Aorta (tissue), 5 donors: ENCODE results near the gene HDHD3. TPM values are rescaled to one million over a fixed set of nuclear protein-coding genes. Genes with fewer than 3 reads are reported as not detected.

Experiments used
- ATAC-seq: fragments of 200-7000 bp; cut with Tn5 transposase; one replicate; pipeline ENCODE4 v1.9.1; 2022; ENCODE audit warnings: moderate library complexity; ENCODE audit not compliant: low FRiP score
- DNase-seq, 2 donors: peaks; one replicate each; pipeline ENCODE4 v3.0.0-alpha.2; 2020
- H3K27ac ChIP-seq, 2 donors: one replicate each; pipeline ENCODE4 v1.5.1; 2013; ENCODE audit warnings: low read length in 2 of 2, mild to moderate bottlenecking in 2 of 2, moderate library complexity in 2 of 2, control low read depth in 1 of 2, inconsistent platforms in 1 of 2, low read depth in 1 of 2
- H3K27me3 ChIP-seq, 2 donors: one replicate each; pipeline ENCODE4 v1.6.1; 2013; ENCODE audit warnings: control low read depth in 1 of 2, low read length in 1 of 2, mild to moderate bottlenecking in 1 of 2, moderate library complexity in 1 of 2; ENCODE audit not compliant: insufficient read depth in 2 of 2, control insufficient read depth in 1 of 2
- H3K36me3 ChIP-seq, 2 donors: one replicate each; pipeline ENCODE4 v1.6.1; 2013; ENCODE audit warnings: control low read depth in 1 of 2, low read length in 1 of 2, mild to moderate bottlenecking in 1 of 2; ENCODE audit not compliant: insufficient read depth in 2 of 2, control insufficient read depth in 1 of 2
- H3K4me1 ChIP-seq, 2 donors: one replicate each; pipeline ENCODE4 v1.6.1; 2013; ENCODE audit warnings: low read length in 2 of 2, control low read depth in 1 of 2, mild to moderate bottlenecking in 1 of 2, moderate library complexity in 1 of 2; ENCODE audit not compliant: insufficient read depth in 2 of 2, control insufficient read depth in 1 of 2
- H3K4me3 ChIP-seq, 2 donors: one replicate each; pipeline ENCODE4 v1.5.1; 2013; ENCODE audit warnings: low read length in 2 of 2, control low read depth in 1 of 2, mild to moderate bottlenecking in 1 of 2
- H3K9me3 ChIP-seq: one replicate; pipeline ENCODE4 v1.6.1; 2013; ENCODE audit warnings: mild to moderate bottlenecking, low read length; ENCODE audit not compliant: control insufficient read depth
- WGBS, 2 donors: extraction: QIAGEN DNeasy Blood & Tissue Kit; methylation state at CpG; one replicate each; pipeline ENCODE4 v1.1.7; 2013; 5-methylcytosine and 5-hydroxymethylcytosine counted together
- intact Hi-C, 2 donors: fragments of 100-400 bp; cut with DNase I; formaldehyde crosslinking; loops; one replicate each; pipeline versions ENCODE4 v1.14.2 to v1.15.0; 2022
- polyA plus RNA-seq, 2 donors: library from polyadenylated mRNA; stranded (reverse); fragments of 200-250 nt; gene quantifications; one replicate each; pipeline ENCODE4 v1.2.3, GENCODE V29; 2013
- total RNA-seq, 2 donors: library from RNA; stranded (reverse); fragmentation: NEBNext Ultra II Directional; extraction: Animal tissue kit (Norgen Biotek cat#: 25700); gene quantifications; one replicate each; pipeline ENCODE4 v1.2.1, GENCODE V29; 2021
- donor health status: healthy with polysubstance abuse.
- donor health status: Bipolar disorder and iron deficiency.
- donor health status: DM: no; HTN: no; CAD: no.
- donor health status: DM: no; HTN: no; CAD: no.
- donor health status: DM: yes; HTN: yes; CAD: no.

The HDHD3 gene
- total and polyA plus RNA-seq, 4 donors, result 8.2 to 23.7 (median 17.6) TPM

GRCh38 chr9:113360242-113360842 lies 16.4 kb downstream of the HDHD3 start:
- ATAC-seq, result no peak

GRCh38 chr9:113359385-113359784 lies 17.4 kb downstream of the HDHD3 start:
- DNase-seq, result no peak
- WGBS, 2 donors, result 90 to 94% methylated on average over 1 of the region's 1 CpG

More at GRCh38 chr9:113360242-113360842, 16.4 kb downstream of the HDHD3 start:
- Histone ChIP-seq H3K4me1 (no peaks in the 10 kb centered on the region), H3K9me3 (no peaks in the 10 kb centered on the region), H3K27ac (no peak overlapping the region), H3K4me3 (no peak overlapping the region), H3K27me3 (no peaks in the 10 kb centered on the region), H3K36me3 (no peaks in the 10 kb centered on the region)
- no peak for DNase-seq
- 90 to 93% methylated on average over 15 of the region's 15 CpGs for WGBS, 2 donors
- intact Hi-C loops, result no loop called here

GRCh38 chr9:113356686-113357292 lies 20.0 kb downstream of the HDHD3 start:
- 66 to 73% methylated on average over 7 of the region's 7 CpGs for WGBS, 2 donors
- H3K27me3 ChIP-seq, result no peaks in the 10 kb centered on the region
- DNase-seq, result no peak
- no peaks in the 10 kb centered on the region for H3K36me3 ChIP-seq
- ATAC-seq, result no peak
- no peak overlapping the region for H3K27ac ChIP-seq
- H3K9me3 ChIP-seq, result no peaks in the 10 kb centered on the region
- intact Hi-C loops, result no loop called here
- H3K4me1 ChIP-seq, result no peaks in the 10 kb centered on the region
- no peak overlapping the region for H3K4me3 ChIP-seq

More at GRCh38 chr9:113359385-113359784, 17.4 kb downstream of the HDHD3 start:
- Histone ChIP-seq H3K27me3 (no peaks in the 10 kb centered on the region), H3K4me1 (no peaks in the 10 kb centered on the region), H3K9me3 (no peaks in the 10 kb centered on the region), H3K27ac (no peak overlapping the region), H3K4me3 (no peak overlapping the region), H3K36me3 (no peaks in the 10 kb centered on the region)
- no peak for ATAC-seq
- intact Hi-C loops, result no loop called here

- 75 to 86% methylated on average over 4 of the region's 4 CpGs for WGBS, 2 donors
- no peak for ATAC-seq
- intact Hi-C loops, result no loop called here
- DNase-seq, result no peak
- no peak overlapping the region for H3K27ac ChIP-seq
- no peaks in the 10 kb centered on the region for H3K27me3 ChIP-seq
- no peaks in the 10 kb centered on the region for H3K36me3 ChIP-seq
- H3K4me1 ChIP-seq, result no peaks in the 10 kb centered on the region
- H3K9me3 ChIP-seq, result no peaks in the 10 kb centered on the region
- H3K4me3 ChIP-seq, result no peak overlapping the region
These were observed 21.7 kb downstream of the HDHD3 start for GRCh38 chr9:113355040-113355596.

GRCh38 chr9:113352411-113352810 lies 24.4 kb downstream of the HDHD3 start:
- no peak for DNase-seq
- no peak overlapping the region for H3K4me3 ChIP-seq
- H3K27ac ChIP-seq, result no peak overlapping the region
- H3K4me1 ChIP-seq, result no peaks in the 10 kb centered on the region
- no peaks in the 10 kb centered on the region for H3K9me3 ChIP-seq
- intact Hi-C loops, result no loop called here
- 91 to 92% methylated on average over 1 of the region's 1 CpG for WGBS, 2 donors
- H3K36me3 ChIP-seq, result no peaks in the 10 kb centered on the region
- no peak for ATAC-seq
- no peaks in the 10 kb centered on the region for H3K27me3 ChIP-seq

- no peaks in the 10 kb centered on the region for H3K4me1 ChIP-seq
- no peaks in the 10 kb centered on the region for H3K36me3 ChIP-seq
- no peak for DNase-seq
- 86 to 91% methylated on average over 6 of the region's 6 CpGs for WGBS, 2 donors
- no peak for ATAC-seq
- intact Hi-C loops, result no loop called here
- no peaks in the 10 kb centered on the region for H3K27me3 ChIP-seq
- no peak overlapping the region for H3K27ac ChIP-seq
- H3K4me3 ChIP-seq, result no peak overlapping the region
- H3K9me3 ChIP-seq, result no peaks in the 10 kb centered on the region
These were observed 24.8 kb downstream of the HDHD3 start for GRCh38 chr9:113352006-113352405.

- no peak for DNase-seq
- no peaks in the 10 kb centered on the region for H3K36me3 ChIP-seq
- WGBS, 2 donors, result 76 to 85% methylated on average over 6 of the region's 6 CpGs
- intact Hi-C loops, result no loop called here
- no peak overlapping the region for H3K4me3 ChIP-seq
- no peaks in the 10 kb centered on the region for H3K9me3 ChIP-seq
- ATAC-seq, result no peak
- no peak overlapping the region for H3K27ac ChIP-seq
- no peaks in the 10 kb centered on the region for H3K4me1 ChIP-seq
- no peaks in the 10 kb centered on the region for H3K27me3 ChIP-seq
These were observed 25.8 kb downstream of the HDHD3 start for GRCh38 chr9:113350937-113351336.

GRCh38 chr9:113350107-113350661 lies 26.6 kb downstream of the HDHD3 start:
- ATAC-seq (no peak), DNase-seq (no peak)
- no peak overlapping the region for H3K4me3 ChIP-seq

More at GRCh38 chr9:113350107-113350661, 26.6 kb downstream of the HDHD3 start:
- Histone ChIP-seq H3K27ac (no peak overlapping the region), H3K36me3 (no peaks in the 10 kb centered on the region), H3K27me3 (no peaks in the 10 kb centered on the region), H3K9me3 (no peaks in the 10 kb centered on the region), H3K4me1 (no peaks in the 10 kb centered on the region)
- 15 to 20% methylated on average over 14 of the region's 14 CpGs for WGBS, 2 donors
- intact Hi-C loops, result no loop called here
